ENCODE results near the gene TPSB2. TPM values are rescaled to one million over a fixed set of nuclear protein-coding genes. Genes with fewer than 3 reads are reported as not detected.
"Not testable (repeated sequence)": the region's sequence is repeated elsewhere in the genome, so short reads cannot be mapped to it uniquely, and the experiment has no call there.

Gene TPSB2
- total RNA-seq, 1 donor from 2014 or later, result 181 TPM

DNA sequence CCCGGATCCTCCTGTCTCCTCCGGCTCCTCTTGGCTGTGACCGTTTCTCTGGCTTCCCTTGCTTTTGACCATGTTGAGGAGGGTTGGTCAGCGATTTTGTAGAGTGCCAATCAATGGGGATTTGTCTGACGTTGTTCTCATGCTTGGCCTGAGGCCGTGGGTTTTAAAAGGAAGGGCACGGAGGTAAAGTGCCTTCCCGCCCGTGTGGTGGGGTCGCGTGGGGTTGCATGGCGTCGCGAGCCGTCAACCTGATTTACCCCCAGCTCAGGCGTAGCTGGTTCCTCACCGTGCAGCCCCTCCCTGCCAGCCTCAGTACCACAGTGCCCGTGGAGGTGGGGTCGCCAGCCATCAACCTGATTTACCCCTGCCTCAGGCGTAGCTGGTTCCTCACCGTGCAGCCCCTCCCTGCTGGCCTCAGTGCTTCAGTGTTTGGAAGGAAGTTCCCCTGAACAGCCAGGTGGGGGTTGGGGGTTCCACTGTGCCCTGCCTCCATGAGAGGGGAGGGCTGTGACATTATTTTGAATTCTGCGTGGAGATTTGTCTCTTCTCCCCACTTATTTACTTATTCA is 15.6 kb upstream of the TPSB2 start:
- H3K27ac ChIP-seq, result no peak overlapping the region
- DNase-seq (no peak), ATAC-seq (no peak)
- no peaks in the 10 kb centered on the region for H3K4me1 ChIP-seq
- no peak overlapping the region for H3K4me3 ChIP-seq
- TF ChIP-seq, protein P1, sequence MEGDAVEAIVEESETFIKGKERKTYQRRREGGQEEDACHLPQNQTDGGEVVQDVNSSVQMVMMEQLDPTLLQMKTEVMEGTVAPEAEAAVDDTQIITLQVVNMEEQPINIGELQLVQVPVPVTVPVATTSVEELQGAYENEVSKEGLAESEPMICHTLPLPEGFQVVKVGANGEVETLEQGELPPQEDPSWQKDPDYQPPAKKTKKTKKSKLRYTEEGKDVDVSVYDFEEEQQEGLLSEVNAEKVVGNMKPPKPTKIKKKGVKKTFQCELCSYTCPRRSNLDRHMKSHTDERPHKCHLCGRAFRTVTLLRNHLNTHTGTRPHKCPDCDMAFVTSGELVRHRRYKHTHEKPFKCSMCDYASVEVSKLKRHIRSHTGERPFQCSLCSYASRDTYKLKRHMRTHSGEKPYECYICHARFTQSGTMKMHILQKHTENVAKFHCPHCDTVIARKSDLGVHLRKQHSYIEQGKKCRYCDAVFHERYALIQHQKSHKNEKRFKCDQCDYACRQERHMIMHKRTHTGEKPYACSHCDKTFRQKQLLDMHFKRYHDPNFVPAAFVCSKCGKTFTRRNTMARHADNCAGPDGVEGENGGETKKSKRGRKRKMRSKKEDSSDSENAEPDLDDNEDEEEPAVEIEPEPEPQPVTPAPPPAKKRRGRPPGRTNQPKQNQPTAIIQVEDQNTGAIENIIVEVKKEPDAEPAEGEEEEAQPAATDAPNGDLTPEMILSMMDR (IDR thresholded peaks at IDR 0.05), result no peak
- H3K36me3 ChIP-seq, result no peaks in the 10 kb centered on the region
- no peaks in the 10 kb centered on the region for H3K9me3 ChIP-seq
- H3K27me3 ChIP-seq, result peaks cover 8% of the 10 kb centered on the region
- intact Hi-C loops (cut with DNase I), result no loop called here

DNA sequence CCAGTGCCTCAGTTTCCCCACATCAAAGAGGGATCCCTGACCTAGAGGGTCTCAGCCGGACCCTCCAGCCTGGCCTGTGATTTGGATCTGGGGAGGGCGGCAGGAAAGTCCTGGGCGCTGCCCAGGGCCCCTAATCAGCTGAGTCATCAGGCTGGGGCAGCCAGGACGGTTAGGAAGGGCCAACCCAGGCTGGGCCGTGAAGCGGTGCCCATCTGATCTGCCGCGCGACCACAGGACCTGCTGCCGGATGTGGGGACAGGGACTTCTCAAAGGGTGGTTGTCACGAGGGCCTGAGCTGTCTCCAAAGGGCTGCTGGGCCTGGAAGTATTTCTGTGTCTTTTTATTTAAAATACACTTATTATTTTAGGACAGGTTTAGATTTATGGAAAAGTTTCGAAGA is 14.9 kb upstream of the TPSB2 start:
- H3K27ac ChIP-seq, result no peak overlapping the region
- peak; percentile 4 for ATAC-seq
- TF ChIP-seq, protein P1 (IDR thresholded peaks at IDR 0.05), result no peak
- DNase-seq, result no peak
- H3K9me3 ChIP-seq, result no peaks in the 10 kb centered on the region
- H3K36me3 ChIP-seq, result no peaks in the 10 kb centered on the region
- intact Hi-C loops (cut with DNase I), result no loop called here
- no peak overlapping the region for H3K4me3 ChIP-seq
- H3K27me3 ChIP-seq, result peaks cover 8% of the 10 kb centered on the region
- no peaks in the 10 kb centered on the region for H3K4me1 ChIP-seq

DNA sequence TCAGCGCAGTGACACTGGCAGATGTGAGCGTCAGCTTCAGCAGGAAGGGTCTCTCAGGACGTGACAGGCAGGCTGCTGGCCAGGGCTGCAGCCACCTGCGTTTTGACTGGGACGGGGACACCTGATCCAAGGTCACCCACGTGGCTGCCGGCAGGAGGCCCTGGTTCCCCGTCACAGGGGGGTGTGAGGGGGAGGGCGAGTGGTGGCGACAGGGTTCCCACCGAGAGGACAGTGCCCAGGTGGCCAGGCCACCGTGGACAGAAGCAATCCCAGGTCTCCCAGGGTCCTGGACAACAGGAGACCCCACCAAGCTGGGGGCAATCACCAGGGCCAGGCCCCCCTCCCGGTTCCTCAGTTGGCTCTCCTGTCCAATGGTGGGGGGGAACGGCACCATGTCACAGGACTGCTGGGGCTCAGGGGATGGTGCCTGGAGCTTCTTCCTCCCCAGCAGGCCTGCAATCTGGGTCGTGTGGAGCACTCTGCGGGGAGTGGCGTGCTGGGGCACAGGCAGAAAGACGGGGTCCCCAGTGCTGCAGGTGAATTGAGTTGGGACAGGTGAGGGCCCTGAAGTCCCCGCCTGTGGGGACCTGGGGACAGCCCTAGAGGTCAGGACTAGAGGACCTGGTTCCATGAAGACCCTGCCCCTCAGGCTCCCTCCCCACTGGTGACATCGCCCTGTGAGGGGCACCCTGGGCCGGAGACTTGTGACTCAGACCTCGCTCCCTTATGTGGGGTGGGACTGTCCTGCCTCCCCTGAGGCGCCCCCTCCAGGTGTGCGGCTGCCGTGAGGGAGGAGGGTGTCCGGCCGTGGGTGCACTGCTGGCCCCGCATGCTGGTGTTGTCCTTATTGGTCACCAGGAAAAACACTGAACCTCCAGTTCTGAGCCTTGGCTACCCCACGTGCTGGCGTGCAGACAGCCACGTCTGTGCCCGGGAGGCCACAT is 14.2 kb upstream of the TPSB2 start:
- H3K4me1 ChIP-seq; DNase-seq; H3K27me3 ChIP-seq; H3K36me3 ChIP-seq; ATAC-seq; intact Hi-C loops (cut with DNase I); H3K27ac ChIP-seq; H3K9me3 ChIP-seq; H3K4me3 ChIP-seq: not testable (repeated sequence)

DNA sequence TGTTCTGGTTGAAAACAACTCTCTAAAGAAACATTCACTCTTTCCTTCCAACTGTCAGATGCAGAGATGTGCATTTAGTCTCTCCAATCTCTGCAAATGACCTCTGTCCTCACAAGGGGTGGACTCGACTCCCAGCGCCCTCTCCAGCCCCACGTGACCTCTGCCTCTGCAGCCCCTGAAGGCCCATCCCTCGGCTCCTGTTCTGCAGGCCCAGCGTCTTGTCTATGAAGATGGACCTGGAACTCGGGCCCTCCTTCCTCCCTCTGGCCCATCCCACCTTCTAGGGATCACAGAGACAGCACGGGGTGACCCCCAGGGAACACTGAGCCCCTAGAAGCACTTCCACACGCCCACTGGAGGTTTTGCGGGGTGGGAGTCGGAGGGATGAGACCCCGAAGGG is 13.4 kb upstream of the TPSB2 start:
- ATAC-seq; H3K27me3 ChIP-seq; H3K4me1 ChIP-seq; DNase-seq; intact Hi-C loops (cut with DNase I); H3K36me3 ChIP-seq; H3K4me3 ChIP-seq; H3K9me3 ChIP-seq; H3K27ac ChIP-seq: not testable (repeated sequence)

DNA sequence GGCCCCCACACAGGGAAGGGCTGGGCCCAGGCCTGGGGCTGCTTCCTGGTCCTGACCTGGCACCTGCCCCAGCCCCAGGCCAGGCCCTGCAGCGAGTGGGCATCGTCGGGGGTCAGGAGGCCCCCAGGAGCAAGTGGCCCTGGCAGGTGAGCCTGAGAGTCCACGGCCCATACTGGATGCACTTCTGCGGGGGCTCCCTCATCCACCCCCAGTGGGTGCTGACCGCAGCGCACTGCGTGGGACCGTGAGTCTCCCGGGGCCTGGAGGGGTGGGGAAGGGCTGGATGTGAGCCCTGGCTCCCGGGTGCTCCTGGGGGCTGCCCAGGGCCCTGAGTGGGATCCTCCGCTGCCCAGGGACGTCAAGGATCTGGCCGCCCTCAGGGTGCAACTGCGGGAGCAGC is 11.1 kb upstream of the TPSB2 start:
- H3K27ac ChIP-seq; H3K27me3 ChIP-seq; intact Hi-C loops (cut with DNase I); H3K36me3 ChIP-seq; ATAC-seq; H3K4me1 ChIP-seq; DNase-seq; H3K9me3 ChIP-seq; H3K4me3 ChIP-seq: not testable (repeated sequence)

DNA sequence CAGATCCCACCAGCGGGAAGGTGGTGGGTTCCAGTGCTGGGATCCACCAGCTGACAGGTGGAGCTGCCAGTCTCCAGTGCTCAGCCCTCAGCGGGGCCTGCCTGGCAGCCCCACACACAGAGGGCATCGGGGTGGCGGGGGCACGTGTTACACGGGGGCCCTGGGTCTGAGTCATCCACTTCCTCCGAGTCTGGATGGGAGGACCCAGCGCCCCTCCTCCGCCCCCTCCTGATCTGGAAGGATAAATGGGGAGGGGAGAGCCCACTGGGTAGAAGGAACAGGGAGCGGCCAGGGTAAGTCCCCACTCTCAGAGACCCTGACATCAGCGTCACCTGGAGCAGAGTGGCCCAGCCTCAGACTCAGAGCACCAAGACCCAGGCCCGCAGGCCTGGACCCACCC is 10.5 kb upstream of the TPSB2 start, which contains the start of gene TPSAB1:
TPSAB1 (plus strand) TSS at position 270 of the 400 bp plus-strand sequence. CDS start 234 bp downstream, outside the sequence.
- H3K27me3 ChIP-seq; H3K9me3 ChIP-seq; H3K4me1 ChIP-seq; H3K4me3 ChIP-seq; H3K27ac ChIP-seq; intact Hi-C loops (cut with DNase I); DNase-seq; H3K36me3 ChIP-seq: not testable (repeated sequence)
- peak; percentile 3 for ATAC-seq

DNA sequence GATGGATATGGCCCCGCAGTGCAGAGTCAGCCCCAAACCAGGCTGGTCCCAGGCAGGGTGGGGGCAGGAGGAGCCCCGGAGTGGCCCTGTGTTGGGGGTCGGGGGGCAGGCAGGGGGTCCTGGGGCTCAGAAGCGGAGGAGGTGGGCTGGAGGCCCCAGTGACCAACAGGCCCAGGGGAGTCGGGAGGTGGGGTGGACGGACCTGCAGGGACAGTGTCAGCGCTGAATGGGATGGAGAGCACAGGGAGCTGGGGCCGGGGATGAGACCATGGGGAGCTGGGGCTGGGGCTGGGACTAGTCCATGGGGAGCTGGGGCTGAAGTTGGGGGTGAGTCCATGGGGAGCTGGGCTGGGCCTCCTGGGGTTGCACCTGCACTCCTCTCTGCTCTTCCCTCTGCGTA is 9.6 kb upstream of the TPSB2 start:
- DNase-seq; H3K27me3 ChIP-seq; H3K4me3 ChIP-seq; H3K36me3 ChIP-seq; intact Hi-C loops (cut with DNase I); H3K4me1 ChIP-seq; H3K27ac ChIP-seq; H3K9me3 ChIP-seq: not testable (repeated sequence)
- peak; percentile 2 for ATAC-seq

DNA sequence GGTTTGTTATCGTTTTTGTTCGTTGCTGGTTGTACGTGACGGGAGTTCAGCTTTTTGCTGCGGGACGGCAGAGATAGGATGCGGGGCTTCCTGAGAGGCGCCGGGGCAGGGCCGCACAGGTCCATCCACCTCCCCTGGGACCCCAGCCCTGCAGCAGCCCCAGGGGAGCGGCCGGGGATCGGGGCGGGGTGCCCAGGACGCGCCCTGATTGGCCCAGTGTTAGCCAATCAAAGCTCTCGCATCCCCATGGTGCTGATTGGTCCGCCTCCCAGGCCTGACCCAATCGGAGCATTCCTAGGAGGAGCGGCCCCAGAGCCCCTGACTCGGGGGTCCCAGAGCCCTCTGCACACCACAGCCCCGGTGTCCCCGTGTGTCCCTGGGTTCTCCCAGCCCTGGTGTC is 8.9 kb upstream of the TPSB2 start:
- DNase-seq; H3K4me1 ChIP-seq; H3K27ac ChIP-seq; H3K4me3 ChIP-seq; intact Hi-C loops (cut with DNase I); H3K36me3 ChIP-seq; H3K9me3 ChIP-seq; ATAC-seq; H3K27me3 ChIP-seq: not testable (repeated sequence)
